B cell (primary cell): ENCODE results near the gene RAB8B. TPM values are rescaled to one million over a fixed set of nuclear protein-coding genes. Genes with fewer than 3 reads are reported as not detected.

Experiments used
- ATAC-seq: fragments of 200-7000 bp; cut with Tn5 transposase; one replicate; pipeline ENCODE4 v1.10.0; 2021; ENCODE audit warnings: low read depth, mild to moderate bottlenecking, moderate number of reproducible peaks, moderate library complexity
- CTCF ChIA-PET: fragments of 350-600 bp; sonication (Branson Sonifier 250); formaldehyde crosslinking; loops from one replicate; lab custom pipeline; 2021; ENCODE audit warnings: antibody characterized with exemption, inconsistent platforms; lab: Charles Lee
- POLR2A ChIA-PET: fragments of 350-600 bp; sonication (Branson Sonifier 250); formaldehyde crosslinking; loops from one replicate; lab custom pipeline; 2021; ENCODE audit warnings: antibody characterized with exemption; lab: Charles Lee
- DNase-seq: peaks from one replicate; pipeline ENCODE4 v3.0.0; 2013
- H2AFZ ChIP-seq: 2 replicates; pipeline ENCODE4 v1.6.1; 2012; ENCODE audit warnings: mild to moderate bottlenecking, low read depth, low read length; ENCODE audit not compliant: insufficient read depth, poor library complexity, severe bottlenecking
- H3K27ac ChIP-seq, 2 donors: 1 replicate in 1 of 2; 2 replicates in 1 of 2; pipeline ENCODE4 v1.5.1; 2012 to 2013; ENCODE audit warnings: low read length in 2 of 2, mild to moderate bottlenecking in 2 of 2, moderate library complexity in 1 of 2
- H3K27me3 ChIP-seq, 4 experiments: fragments of 200-600 bp in 1 of 4; sonication (generic) in 1 of 4; replicated peaks in 1 of 4; 1 replicate in 2 of 4; 2 replicates in 2 of 4; pipeline versions ENCODE4 v1.6.1 to v1.7.0; 2013 to 2016; ENCODE audit warnings: low read length in 3 of 4, mild to moderate bottlenecking in 2 of 4, mixed read lengths in 1 of 4, moderate library complexity in 1 of 4; ENCODE audit not compliant: insufficient read depth in 4 of 4, control insufficient read depth in 3 of 4; ENCODE audit errors: control extremely low read depth in 1 of 4
- H3K36me3 ChIP-seq, 2 experiments: replicated peaks in 1 of 2; 1 replicate in 1 of 2; 2 replicates in 1 of 2; pipeline versions ENCODE4 v1.6.1 to v1.7.1; 2013; ENCODE audit warnings: low read length in 1 of 2; ENCODE audit not compliant: insufficient read depth in 2 of 2, control insufficient read depth in 1 of 2; ENCODE audit errors: control extremely low read depth in 1 of 2, extremely low read depth in 1 of 2
- H3K4me1 ChIP-seq, 2 donors: fragments of 200-600 bp in 1 of 2; sonication (generic) in 1 of 2; 1 replicate in 1 of 2; 2 replicates in 1 of 2; pipeline versions ENCODE4 v1.5.1 to v1.6.1; 2013 to 2017; ENCODE audit warnings: low read length in 2 of 2; ENCODE audit not compliant: control insufficient read depth in 2 of 2, insufficient read depth in 2 of 2
- H3K4me2 ChIP-seq: replicated peaks from 2 replicates; pipeline ENCODE3; 2012; ENCODE audit warnings: mild to moderate bottlenecking, low read depth, low read length; ENCODE audit not compliant: poor library complexity, severe bottlenecking
- H3K4me3 ChIP-seq, 5 experiments: fragments of 200-600 bp in 1 of 5; sonication (generic) in 1 of 5; 1 replicate in 3 of 5; 2 replicates in 2 of 5; pipeline versions ENCODE4 v1.5.1 to v1.7.0; 2011 to 2016; ENCODE audit warnings: low read length in 4 of 5, mild to moderate bottlenecking in 4 of 5, low read depth in 2 of 5, control low read depth in 1 of 5, moderate library complexity in 1 of 5; ENCODE audit not compliant: insufficient read depth in 1 of 5; ENCODE audit errors: control extremely low read depth in 1 of 5, extremely low read depth in 1 of 5
- H3K79me2 ChIP-seq: fragments of 200-600 bp; sonication (generic); one replicate; pipeline ENCODE4 v1.6.0; 2016; ENCODE audit warnings: low read length; ENCODE audit not compliant: control insufficient read depth, insufficient read depth
- H3K9ac ChIP-seq: fragments of 200-600 bp; sonication (generic); 2 replicates; pipeline ENCODE4 v1.6.1; 2017; ENCODE audit warnings: mild to moderate bottlenecking, low read length, moderate library complexity
- H3K9me3 ChIP-seq, 3 donors: one replicate each; pipeline versions ENCODE4 v1.6.1 to v1.7.1; 2013; ENCODE audit warnings: low read length in 2 of 3; ENCODE audit not compliant: control insufficient read depth in 2 of 3, insufficient read depth in 1 of 3; ENCODE audit errors: control extremely low read depth in 1 of 3
- H4K20me1 ChIP-seq: 2 replicates; pipeline ENCODE4 v1.6.0; 2012; ENCODE audit warnings: mild to moderate bottlenecking, low read length; ENCODE audit not compliant: insufficient read depth, control insufficient read depth, poor library complexity, severe bottlenecking
- H3K27ac Mint-ChIP-seq: one replicate; pipeline ENCODE4 v1.8.0; 2021; ENCODE audit warnings: mixed read lengths
- H3K27me3 Mint-ChIP-seq: one replicate; pipeline ENCODE4 v1.8.0; 2021; ENCODE audit warnings: mixed read lengths
- H3K4me1 Mint-ChIP-seq: one replicate; pipeline ENCODE4 v1.8.0; 2021; ENCODE audit warnings: mixed read lengths
- H3K4me3 Mint-ChIP-seq: one replicate; pipeline ENCODE4 v1.8.0; 2021; ENCODE audit warnings: mixed read lengths
- H3K9me3 Mint-ChIP-seq: one replicate; pipeline ENCODE4 v1.8.0; 2022; ENCODE audit warnings: mixed read lengths; ENCODE audit not compliant: insufficient read depth
- CTCF ChIP-seq: fragments of 200-600 bp; IDR thresholded peaks from one replicate; pipeline ENCODE4 v1.8.0; 2022; ENCODE audit warnings: antibody characterized with exemption, mild to moderate bottlenecking
- EZH2 ChIP-seq: IDR thresholded peaks from 2 replicates; pipeline ENCODE4 v1.6.1; 2012; ENCODE audit warnings: borderline replicate concordance, low read depth, mild to moderate bottlenecking, moderate library complexity, low read length; ENCODE audit not compliant: insufficient read depth, poor library complexity, severe bottlenecking
- WGBS: methylation state at CpG from one replicate; pipeline ENCODE4 v1.1.5; 2013; ENCODE audit warnings: missing lambda C conversion rate; ENCODE audit not compliant: insufficient coverage; 5-methylcytosine and 5-hydroxymethylcytosine counted together
- intact Hi-C: fragments of 100-400 bp; cut with micrococcal nuclease; formaldehyde crosslinking; loops from one replicate; pipeline ENCODE4 v1.10.0; 2022
- polyA plus RNA-seq: library from polyadenylated mRNA; depleted of rRNA; stranded (reverse); fragments of >200 nt; gene quantifications from 2 replicates; pipeline ENCODE4 v1.2.3, GENCODE V29; 2012
- total RNA-seq, 2 donors: library from RNA; stranded (reverse); fragments of 120-200 nt in 1 of 2; gene quantifications; 1 replicate in 1 of 2; 2 replicates in 1 of 2; pipeline versions ENCODE4 v1.2.3 to v1.2.4, GENCODE V29; 2013 to 2022

The RAB8B gene
- total and polyA plus RNA-seq, 2 donors (not counting 1 experiment from before 2014, with no cell fraction given), result 9.6 to 61.3 TPM

- POLR2A ChIA-PET, result no interaction called here
- Histone ChIP-seq H4K20me1 (no peaks in the 10 kb centered on the region), H3K9ac (no peak overlapping the region), H3K36me3 (no peaks in the 10 kb centered on the region), H3K4me3 (no peak overlapping the region), H2AFZ (no peak overlapping the region), H3K79me2 (peaks cover 10% of the 10 kb centered on the region), H3K27me3 (no peaks in the 10 kb centered on the region), H3K4me2 (no peak overlapping the region), H3K4me1 (peaks cover 4 to 17% of the 10 kb centered on the region in 2 donors), H3K9me3 (no peaks in the 10 kb centered on the region), H3K27ac (no peak overlapping the region)
- DNase-seq (no peak), ATAC-seq (no peak)
- Mint-ChIP-seq H3K27ac (no peak overlapping the region), H3K9me3 (no peaks in the 10 kb centered on the region), H3K27me3 (no peaks in the 10 kb centered on the region), H3K4me3 (no peak overlapping the region), H3K4me1 (peaks cover 13% of the 10 kb centered on the region)
- TF ChIP-seq EZH2, result no peak
- no peak for TF ChIP-seq CTCF
- 85% methylated on average over 2 of the region's 4 CpGs for WGBS
- intact Hi-C loops, result no loop called here
- CTCF ChIA-PET, result no interaction called here
These were observed 26.2 kb upstream of the RAB8B start for GRCh38 chr15:63163217-63163616.

DNA sequence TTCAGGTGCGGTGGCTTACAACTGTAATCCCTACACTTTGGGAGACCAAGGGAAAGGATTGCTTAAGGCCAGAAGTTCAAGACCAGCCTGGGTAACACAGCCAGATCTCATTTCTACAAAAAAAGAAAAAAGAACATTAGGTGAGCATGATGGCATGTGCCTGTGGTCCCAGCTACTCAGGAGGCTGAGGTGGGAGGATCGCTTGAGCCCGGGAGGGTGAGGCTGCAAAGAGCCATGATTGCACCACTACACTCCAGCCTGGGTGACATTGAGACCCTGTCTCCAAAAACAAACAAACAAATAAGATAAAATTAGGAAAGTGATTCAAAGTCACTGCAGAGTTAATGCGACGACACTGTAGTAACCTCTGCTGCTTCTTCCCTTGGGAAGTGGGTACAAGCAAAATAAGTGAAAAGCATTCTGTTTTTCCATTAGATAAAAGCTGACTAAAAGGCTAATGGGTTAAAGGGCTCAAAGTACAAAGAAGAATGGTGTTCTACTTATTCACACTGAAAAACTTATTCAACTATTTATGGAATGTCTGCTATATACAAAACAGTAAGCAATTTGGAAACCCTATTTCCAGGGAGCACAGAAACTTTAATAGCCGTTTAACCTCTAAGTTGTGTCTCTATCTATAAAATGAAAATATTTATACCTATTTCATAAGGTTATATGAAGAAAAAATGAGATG, 24.1 kb upstream of the RAB8B start:
- ChIA-PET POLR2A (no interaction called here), CTCF (interaction anchor here (0.7 to 1.7 kb wide), 4 partner anchors 63 to 236 kb away, joined by 3 to 4 read pairs (median 4); no protein-coding TSS in a partner anchor)
- ATAC-seq, result no peak
- no peak overlapping the region for H3K27ac ChIP-seq
- TF ChIP-seq CTCF (no peak), EZH2 (no peak)
- H3K4me3 ChIP-seq, result no peak overlapping the region
- DNase-seq, result no peak
- Mint-ChIP-seq H3K9me3 (no peaks in the 10 kb centered on the region), H3K4me3 (no peak overlapping the region), H3K4me1 (peaks cover 11% of the 10 kb centered on the region), H3K27ac (no peak overlapping the region), H3K27me3 (no peaks in the 10 kb centered on the region)
- H3K79me2 ChIP-seq, result no peaks in the 10 kb centered on the region
- no peaks in the 10 kb centered on the region for H3K36me3 ChIP-seq
- H3K27me3 ChIP-seq, result no peaks in the 10 kb centered on the region
- no peaks in the 10 kb centered on the region for H4K20me1 ChIP-seq
- H3K4me1 ChIP-seq, result peaks cover 3 to 14% of the 10 kb centered on the region in 2 donors
- no peak overlapping the region for H3K9ac ChIP-seq
- H3K4me2 ChIP-seq, result no peak overlapping the region
- H3K9me3 ChIP-seq, result no peaks in the 10 kb centered on the region
- intact Hi-C loops, result no loop called here
- no peak overlapping the region for H2AFZ ChIP-seq
- 100% methylated on average over 2 of the region's 6 CpGs for WGBS
